Measurements from ENCODE around the gene PLEKHG4. TPM values are rescaled to one million over a fixed set of nuclear protein-coding genes. Genes with fewer than 3 reads are reported as not detected.
A peak's percentile ranks its signal among the peaks of the same experiment; 100 is the strongest.

The PLEKHG4 gene
- total and polyA plus RNA-seq, 9 of the 15 experiments (the other 6 are each of a cell fraction or from before 2014, with no cell fraction given), result 3.7 to 36.8 (median 17.9) TPM

- no peak for TF ChIP-seq SAFB2 (IDR thresholded peaks at IDR 0.05; ENCODE audit: borderline replicate concordance, low read depth, low read length, severe bottlenecking)
- no peak for TF ChIP-seq TRIM25 (IDR thresholded peaks at IDR 0.05; ENCODE audit: borderline replicate concordance)
- no peak for TF ChIP-seq ZC3H4 (CRISPR knock-in tag; IDR thresholded peaks at IDR 0.05; ENCODE audit: borderline replicate concordance)
- TF ChIP-seq SIN3A (IDR thresholded peaks at IDR 0.05; ENCODE audit: borderline replicate concordance in 2 of 2, control insufficient read depth in 1 of 2, low read depth in 2 of 2, low read length in 2 of 2), result no peak
- no peak for TF ChIP-seq ZNF316 (IDR thresholded peaks at IDR 0.05)
- TF ChIP-seq ZNF584 (CRISPR knock-in tag; IDR thresholded peaks at IDR 0.05; ENCODE audit: low read depth), result 0 out of 2 replicates have a peak, but pooled peaks have one; percentile 24
- TF ChIP-seq TCF7L2 (IDR thresholded peaks at IDR 0.05; ENCODE audit: low read depth, low read length), result no peak
- no peak for TF ChIP-seq MAFG (tag; conservative IDR thresholded peaks at IDR 0.05)
- no peak for TF ChIP-seq CBFA2T2 (conservative IDR thresholded peaks at IDR 0.05)
- TF ChIP-seq KDM1A (IDR thresholded peaks at IDR 0.05), result no peak
- TF ChIP-seq ZNF444 (CRISPR knock-in tag; IDR thresholded peaks at IDR 0.05), result no peak
- TF ChIP-seq ZNF57 (CRISPR knock-in tag; IDR thresholded peaks at IDR 0.05), result peak; percentile 57; the same call in 1 of the 2 replicates
- TF ChIP-seq MEF2A (IDR thresholded peaks at IDR 0.05; ENCODE audit: control insufficient read depth, low read depth, low read length), result no peak
- no peak for TF ChIP-seq MXI1 (IDR thresholded peaks at IDR 0.05; ENCODE audit: low read depth, low read length)
- TF ChIP-seq NFE2L1 (tag; IDR thresholded peaks at IDR 0.05; ENCODE audit: borderline replicate concordance, low read depth), result no peak
- TF ChIP-seq NELFE (IDR thresholded peaks at IDR 0.05; ENCODE audit: insufficient read depth, insufficient read length), result no peak
- no peak for TF ChIP-seq PHB (CRISPR knock-in tag; IDR thresholded peaks at IDR 0.05)
- 0 out of 2 replicates have a peak, but pooled peaks have one; percentile 13 for TF ChIP-seq SMARCA5 (IDR thresholded peaks at IDR 0.05)
- no peak for TF ChIP-seq ETV1 (tag; conservative IDR thresholded peaks at IDR 0.05; ENCODE audit: low read depth)
- TF ChIP-seq RBBP5 (IDR thresholded peaks at IDR 0.05; ENCODE audit: borderline replicate concordance, insufficient read depth, low read length, poor library complexity, severe bottlenecking), result no peak
- no peak for TF ChIP-seq LCOR (CRISPR knock-in tag; IDR thresholded peaks at IDR 0.05)
- TF ChIP-seq TAL1 (IDR thresholded peaks at IDR 0.05), result no peak
- TF ChIP-seq SNIP1 (IDR thresholded peaks at IDR 0.05; ENCODE audit: low read depth), result no peak
- no peak for TF ChIP-seq TCF7 (IDR thresholded peaks at IDR 0.05; ENCODE audit: borderline replicate concordance)
- TF ChIP-seq SMC3 (conservative IDR thresholded peaks at IDR 0.05; ENCODE audit: insufficient read depth, low read depth, low read length), result no peak
- TF ChIP-seq ZNF133 (CRISPR knock-in tag; IDR thresholded peaks at IDR 0.05), result no peak
- TF ChIP-seq HDAC1 (IDR thresholded peaks at IDR 0.05), result no peak
- TF ChIP-seq ZNF384 (IDR thresholded peaks at IDR 0.05; ENCODE audit: low read depth, low read length), result no peak
- TF ChIP-seq ZNF184 (CRISPR knock-in tag; IDR thresholded peaks at IDR 0.05), result no peak
- TF ChIP-seq POLR3G (IDR thresholded peaks at IDR 0.05; ENCODE audit: extremely low read depth, insufficient read length, insufficient replicate concordance), result no peak
- no peak for TF ChIP-seq MEIS2 (IDR thresholded peaks at IDR 0.05; ENCODE audit: partially characterized antibody)
Observed at GRCh38 chr16:67244387-67245185, 34.7 kb upstream of the PLEKHG4 start (continued).
